H1 (cell line): ENCODE measurements around the gene UBE2K. TPM values are rescaled to one million over a fixed set of nuclear protein-coding genes. Genes with fewer than 3 reads are reported as not detected.
A peak's percentile ranks its signal among the peaks of the same experiment; 100 is the strongest.

ENCODE experiments used
- BCL11A ChIP-seq, 2 experiments: IDR thresholded peaks; one replicate each; pipeline ENCODE4 v1.6.1; 2011; ENCODE audit warnings: low read depth in 2 of 2, low read length in 2 of 2, mild to moderate bottlenecking in 2 of 2
- CBX8 ChIP-seq: fragments of 300-800, 300-1000 bp; sonication (generic); IDR thresholded peaks from 2 replicates; pipeline ENCODE4 v1.7.1; 2016; ENCODE audit warnings: low read depth, low read length, borderline replicate concordance
- HDAC2 ChIP-seq, 2 experiments: fragments of 300-600 bp in 1 of 2; sonication (generic) in 1 of 2; IDR thresholded peaks; 2 replicates each; pipeline ENCODE4 v1.6.1; 2011 to 2012; ENCODE audit warnings: low read depth in 2 of 2, low read length in 2 of 2, mild to moderate bottlenecking in 2 of 2, moderate library complexity in 2 of 2, borderline replicate concordance in 1 of 2, inconsistent platforms in 1 of 2
- KDM1A ChIP-seq: fragments of 200-600, 300-600 bp; sonication (generic); IDR thresholded peaks from 2 replicates; pipeline ENCODE4 v1.7.1; 2016; ENCODE audit warnings: mild to moderate bottlenecking, low read length, borderline replicate concordance
- KDM5A ChIP-seq: fragments of 200-600 bp; IDR thresholded peaks from 2 replicates; pipeline ENCODE4 v1.7.1; 2012; ENCODE audit warnings: mild to moderate bottlenecking, low read length, inconsistent platforms, mixed read lengths
- NANOG ChIP-seq: IDR thresholded peaks from 2 replicates; pipeline ENCODE4 v1.6.1; 2011; ENCODE audit warnings: low read length, low read depth, mild to moderate bottlenecking, inconsistent platforms; ENCODE audit not compliant: insufficient read depth, poor library complexity, severe bottlenecking
- POLR2A ChIP-seq, 2 experiments: IDR thresholded peaks; 1 replicate in 1 of 2; 2 replicates in 1 of 2; pipeline ENCODE4 v1.6.1; 2011; ENCODE audit warnings: low read depth in 2 of 2, low read length in 2 of 2, mild to moderate bottlenecking in 2 of 2; ENCODE audit errors: control extremely low read depth in 1 of 2
- RFX5 ChIP-seq: IDR thresholded peaks from 2 replicates; pipeline ENCODE4 v1.6.1; 2011; ENCODE audit warnings: low read depth, low read length, improper control_type of control experiment, borderline replicate concordance
- SIN3A ChIP-seq, 2 experiments: IDR thresholded peaks in 1 of 2; conservative IDR thresholded peaks in 1 of 2; 2 replicates each; pipeline ENCODE4 v1.6.1; 2011 to 2012; ENCODE audit warnings: low read length in 2 of 2, improper control_type of control experiment in 1 of 2, low read depth in 1 of 2, mild to moderate bottlenecking in 1 of 2
- SRF ChIP-seq: IDR thresholded peaks from 2 replicates; pipeline ENCODE4 v1.6.1; 2011; ENCODE audit warnings: mild to moderate bottlenecking, low read depth, low read length, moderate library complexity
- TAF7 ChIP-seq: optimal IDR thresholded peaks from 2 replicates; pipeline ENCODE3; 2011; ENCODE audit warnings: low read depth, mild to moderate bottlenecking, inconsistent platforms, low read length, moderate library complexity, borderline replicate concordance
- ZNF274 ChIP-seq: IDR thresholded peaks from 2 replicates; pipeline ENCODE4 v1.7.0; 2012; ENCODE audit warnings: low read length, borderline replicate concordance; ENCODE audit errors: extremely low read depth
- polyA plus RNA-seq, 7 experiments: library from polyadenylated mRNA; depleted of rRNA in 3 of 7; stranded (reverse) in 5 of 7; unstranded in 2 of 7; fragments of >200 nt in 5 of 7; fragments of 200-250 nt in 2 of 7; gene quantifications; 1 replicate in 5 of 7; 2 replicates in 1 of 7; 4 replicates in 1 of 7; pipeline versions ENCODE4 v1.2.1 to v1.2.3, GENCODE V29; 2011 to 2013; ENCODE audit warnings: missing spikeins in 2 of 7, mixed read lengths in 2 of 7
- total RNA-seq: library from RNA; stranded (reverse); fragmentation: NEBNext Ultra II Directional; extraction: Animal tissue kit (Norgen Biotek cat#: 25700); gene quantifications from 2 replicates; pipeline ENCODE4 v1.2.1, GENCODE V29; 2021
- TF ChIP-seq, protein P1 (sequence below): IDR thresholded peaks from 2 replicates; pipeline ENCODE4 v1.6.1; 2012; ENCODE audit warnings: low read length, inconsistent platforms
- TF ChIP-seq, protein P2 (sequence below): IDR thresholded peaks from 2 replicates; pipeline ENCODE4 v1.6.1; 2011; ENCODE audit warnings: low read depth, mild to moderate bottlenecking, low read length; ENCODE audit not compliant: insufficient read depth

UBE2K gene
- total and polyA plus RNA-seq, 2 of the 8 experiments (the other 6 are each of a cell fraction or from before 2014, with no cell fraction given) = 53.6 to 174 TPM

DNA sequence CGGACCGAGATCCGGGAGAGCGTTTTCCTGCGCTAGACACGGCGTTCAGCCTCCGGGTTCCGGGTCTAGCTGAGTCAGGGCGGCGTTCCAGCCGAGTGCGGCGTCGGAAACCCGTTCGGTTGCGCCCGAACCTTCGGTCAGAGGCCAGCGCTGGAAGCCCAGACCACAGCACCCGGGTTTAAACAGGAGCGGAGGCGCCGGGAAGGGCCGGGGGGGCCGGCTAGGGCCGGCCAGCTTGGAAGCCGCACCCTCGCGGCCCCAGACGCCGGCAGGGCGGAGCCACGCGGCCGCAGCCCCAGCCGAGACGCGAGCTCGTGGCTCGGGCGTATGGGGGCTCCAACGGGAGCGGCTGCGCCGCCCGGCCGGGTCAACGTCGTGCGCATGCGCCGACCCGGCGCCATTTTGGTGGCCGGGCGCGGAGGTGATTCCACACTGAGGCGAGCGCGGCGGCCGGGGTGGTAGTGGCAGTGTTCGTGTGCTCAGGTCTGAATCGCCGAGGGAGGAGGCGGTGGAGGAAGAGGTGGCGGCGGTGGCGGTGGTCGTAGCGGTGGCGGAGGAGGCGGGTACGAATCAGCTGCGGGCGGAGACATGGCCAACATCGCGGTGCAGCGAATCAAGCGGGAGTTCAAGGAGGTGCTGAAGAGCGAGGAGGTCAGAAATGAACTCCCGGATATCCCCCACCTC lies at the start of gene UBE2K (continued):
- TF ChIP-seq, protein P1, sequence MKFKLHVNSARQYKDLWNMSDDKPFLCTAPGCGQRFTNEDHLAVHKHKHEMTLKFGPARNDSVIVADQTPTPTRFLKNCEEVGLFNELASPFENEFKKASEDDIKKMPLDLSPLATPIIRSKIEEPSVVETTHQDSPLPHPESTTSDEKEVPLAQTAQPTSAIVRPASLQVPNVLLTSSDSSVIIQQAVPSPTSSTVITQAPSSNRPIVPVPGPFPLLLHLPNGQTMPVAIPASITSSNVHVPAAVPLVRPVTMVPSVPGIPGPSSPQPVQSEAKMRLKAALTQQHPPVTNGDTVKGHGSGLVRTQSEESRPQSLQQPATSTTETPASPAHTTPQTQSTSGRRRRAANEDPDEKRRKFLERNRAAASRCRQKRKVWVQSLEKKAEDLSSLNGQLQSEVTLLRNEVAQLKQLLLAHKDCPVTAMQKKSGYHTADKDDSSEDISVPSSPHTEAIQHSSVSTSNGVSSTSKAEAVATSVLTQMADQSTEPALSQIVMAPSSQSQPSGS = no peak
- TF ChIP-seq NANOG = no peak
- no peak for TF ChIP-seq KDM1A
- no peak for TF ChIP-seq BCL11A (IDR thresholded peaks at IDR 0.05; ENCODE audit: low read depth in 2 of 2, low read length in 2 of 2)
- no peak for TF ChIP-seq TAF7
- 0 out of 4 replicates have a peak, but pooled peaks of 1 of the 2 experiments have one; percentile 46 for TF ChIP-seq SIN3A (conservative IDR thresholded peaks at IDR 0.05 in 1 of 2, IDR thresholded peaks at IDR 0.05 in 1 of 2; ENCODE audit: low read depth in 1 of 2, low read length in 2 of 2)
- TF ChIP-seq HDAC2 (IDR thresholded peaks at IDR 0.05; ENCODE audit: borderline replicate concordance in 1 of 2, low read depth in 2 of 2, low read length in 2 of 2) = no peak
- TF ChIP-seq CBX8 = no peak
- TF ChIP-seq ZNF274 = no peak
- TF ChIP-seq, protein P2, sequence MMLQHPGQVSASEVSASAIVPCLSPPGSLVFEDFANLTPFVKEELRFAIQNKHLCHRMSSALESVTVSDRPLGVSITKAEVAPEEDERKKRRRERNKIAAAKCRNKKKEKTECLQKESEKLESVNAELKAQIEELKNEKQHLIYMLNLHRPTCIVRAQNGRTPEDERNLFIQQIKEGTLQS = no peak
- no peak for TF ChIP-seq RFX5
- TF ChIP-seq POLR2A (IDR thresholded peaks at IDR 0.05; ENCODE audit: control extremely low read depth in 1 of 2, low read depth in 2 of 2, low read length in 2 of 2) = peak; percentile 69 to 95
- TF ChIP-seq KDM5A = no peak; the same call in 1 of the 2 replicates
- no peak for TF ChIP-seq SRF
